Mucosa of gallbladder (tissue), 1 donor: ENCODE data around the gene DCP2. TPM values are rescaled to one million over a fixed set of nuclear protein-coding genes. Genes with fewer than 3 reads are reported as not detected.

Experiments
- DNase-seq: peaks from one replicate; pipeline ENCODE4 v3.0.0-alpha.2; 2020; ENCODE audit warnings: low spot score
- total RNA-seq: library from RNA; stranded (reverse); gene quantifications from one replicate; pipeline ENCODE4 v1.2.1, GENCODE V29; 2021
- donor health status: DM: no; HTN: no; CAD: no.

Gene DCP2
- total RNA-seq, 1 donor from 2014 or later, result 42.5 TPM

DNA sequence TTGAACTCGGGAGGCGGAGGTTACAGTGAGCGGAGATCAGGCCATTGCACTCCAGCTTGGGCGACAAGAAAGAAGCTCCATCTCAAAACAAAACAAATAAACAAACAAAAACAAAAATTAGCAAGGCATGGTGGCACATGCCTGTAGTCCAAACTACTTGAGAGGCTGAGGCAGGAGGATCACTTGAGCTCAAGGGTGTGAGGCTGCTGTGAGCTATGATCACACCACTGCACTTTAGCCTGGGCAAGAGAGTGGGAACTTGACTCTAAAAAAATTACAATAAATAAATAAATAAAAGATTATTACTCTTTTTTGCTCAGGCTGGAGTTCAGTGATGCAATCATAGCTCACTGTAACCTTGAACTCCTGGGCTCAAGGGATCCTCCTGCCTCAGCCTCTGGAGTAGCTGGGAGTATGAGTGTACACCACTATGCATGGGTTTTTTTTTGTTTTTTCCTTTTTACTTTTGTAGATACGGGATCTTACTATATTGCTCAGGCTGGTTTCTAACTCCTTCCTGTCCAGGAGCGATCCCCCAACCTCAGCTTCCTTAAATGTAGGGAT, 9.0 kb upstream of the DCP2 start:
- DNase-seq, result no peak

DNA sequence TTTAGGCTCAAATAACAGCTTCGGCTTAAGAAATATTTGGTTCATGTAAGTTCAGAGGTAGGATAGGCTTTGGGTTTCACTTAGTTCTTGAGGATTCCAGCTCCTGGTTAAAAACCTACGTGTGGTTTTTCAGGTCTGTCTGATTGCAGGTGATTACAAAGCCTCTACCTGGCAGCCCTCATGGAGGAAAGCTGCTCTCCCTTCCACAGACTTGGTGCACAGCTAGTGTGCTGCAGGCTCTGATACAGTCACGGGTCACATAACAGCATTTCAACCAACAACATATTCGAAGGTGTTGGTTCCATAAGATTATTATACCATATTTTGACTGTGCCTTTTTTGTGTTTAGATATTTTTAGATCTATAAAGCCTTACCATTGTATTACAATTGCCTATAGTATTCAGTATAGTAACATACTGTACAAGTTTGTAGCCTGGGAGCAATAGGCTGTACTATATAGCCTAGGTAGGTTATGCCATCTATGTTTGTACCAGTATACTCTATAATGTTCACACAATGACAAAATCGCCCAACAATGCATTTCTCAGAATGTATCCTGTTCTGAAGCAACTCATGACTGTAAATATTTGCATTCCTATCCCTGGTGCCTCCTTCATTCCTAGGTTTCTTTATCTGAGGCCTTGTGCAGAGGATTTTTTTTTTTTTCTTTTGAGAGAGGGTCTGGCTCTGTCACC, 8.0 kb upstream of the DCP2 start:
- DNase-seq, result no peak

DNA sequence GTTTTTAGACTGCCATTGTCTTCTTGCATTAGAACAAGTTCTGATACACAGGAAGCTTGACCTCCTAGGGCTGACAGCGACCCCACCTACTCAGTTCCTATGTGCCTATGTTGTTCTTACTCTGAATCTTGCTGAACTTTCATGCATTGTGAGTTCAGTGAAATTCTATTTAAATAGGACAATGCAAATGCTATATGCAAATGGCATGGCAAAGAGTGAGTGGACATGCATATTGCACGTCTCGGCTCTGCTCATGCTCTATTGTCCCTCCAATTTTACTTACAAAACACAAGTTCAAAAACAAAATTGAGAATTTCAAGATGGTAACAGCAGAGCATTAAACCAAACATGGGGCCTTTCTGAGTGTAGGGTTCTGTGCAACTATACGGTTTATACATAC, 5.3 kb upstream of the DCP2 start:
- no peak for DNase-seq

DNA sequence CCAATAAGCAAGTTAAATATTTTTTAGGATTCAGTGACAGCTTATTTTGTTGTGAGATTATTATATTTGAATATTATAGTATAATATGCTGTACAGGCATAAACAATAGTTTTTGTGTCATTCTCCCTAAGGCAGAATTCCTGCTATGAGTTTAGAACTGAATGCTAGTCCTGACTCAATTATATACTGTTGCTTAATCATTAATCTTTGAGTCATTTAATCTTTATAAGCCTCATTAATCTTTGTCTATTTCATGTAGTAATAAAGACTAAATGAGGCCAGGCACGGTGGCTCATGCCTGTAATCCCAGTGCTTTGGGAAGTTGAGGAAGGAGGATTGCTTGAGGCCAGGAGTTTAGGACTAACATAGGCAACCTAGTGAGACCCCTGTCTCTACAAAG, 3.6 kb upstream of the DCP2 start:
- DNase-seq, result no peak

DNA sequence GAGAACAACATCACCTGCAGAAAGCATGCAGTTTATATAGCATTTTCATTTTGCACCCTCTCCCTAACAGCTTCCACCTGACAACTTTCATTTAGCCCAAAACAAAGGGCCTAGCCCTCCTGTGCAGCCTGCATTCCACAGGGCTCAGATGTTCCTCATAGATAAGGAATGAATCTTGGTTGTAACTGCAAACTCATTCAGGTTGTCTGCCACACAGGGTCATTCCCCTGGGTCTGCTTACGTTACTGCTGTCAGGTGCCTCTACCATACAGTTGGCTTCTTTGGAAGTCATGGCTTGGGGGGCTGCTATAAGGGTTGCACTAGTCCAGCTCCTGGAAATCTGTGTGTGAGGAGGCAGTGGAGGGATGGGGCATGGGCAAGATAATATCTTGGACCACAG, 2.7 kb upstream of the DCP2 start:
- DNase-seq, result no peak

DNA sequence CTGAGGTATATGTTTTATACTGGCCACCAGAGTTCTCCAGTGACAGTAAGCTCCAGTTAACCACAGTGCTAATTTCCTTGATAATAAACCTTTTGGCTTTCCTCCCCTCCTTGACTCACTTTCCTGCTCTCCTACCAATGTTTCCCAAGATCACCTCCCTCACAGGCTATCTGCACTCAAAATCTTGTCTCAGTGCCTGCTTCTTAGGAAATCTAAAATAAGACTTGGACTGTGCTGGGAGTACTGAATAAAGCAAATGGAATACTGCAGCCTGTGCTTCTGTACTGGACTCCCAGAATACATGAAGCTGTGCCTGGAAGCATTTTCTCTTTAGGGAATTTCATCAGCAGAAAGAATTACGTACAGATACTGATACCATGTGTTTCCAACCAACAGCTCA, 1.7 kb upstream of the DCP2 start:
- DNase-seq, result no peak

DNA sequence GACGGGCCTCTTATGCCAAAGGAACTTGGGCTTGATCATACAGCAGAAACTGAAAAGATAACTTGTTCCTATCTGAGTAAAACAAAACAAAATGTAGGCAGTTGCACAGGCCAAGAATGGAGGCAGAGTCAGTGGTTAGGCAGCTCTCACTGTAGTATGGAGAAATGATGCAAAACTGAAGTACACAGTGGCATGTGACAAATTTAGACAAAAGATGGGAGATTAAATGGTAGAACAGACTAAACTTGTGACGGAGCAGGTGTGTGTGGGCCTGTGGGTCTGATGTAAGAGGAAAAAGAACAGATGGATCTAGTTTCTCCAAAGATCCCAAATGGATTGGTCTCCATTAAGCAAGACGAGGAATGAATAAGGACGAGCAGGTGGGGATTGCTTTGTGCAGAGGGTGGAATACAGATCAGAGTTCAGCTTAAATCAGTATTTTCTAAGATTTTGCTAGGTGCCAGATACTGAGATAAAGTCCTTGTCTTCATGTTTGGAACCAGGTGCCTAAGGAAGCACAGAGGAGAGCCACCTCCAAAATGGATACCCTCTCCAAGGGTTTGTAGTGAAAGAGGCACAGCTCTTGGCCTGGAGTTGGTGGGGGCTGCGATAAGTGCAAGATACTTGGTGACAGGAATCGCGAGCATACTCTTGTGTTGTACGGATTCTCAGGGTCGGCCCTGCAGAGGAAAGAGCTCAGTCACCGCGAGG, 722 bp upstream of the DCP2 start:
- DNase-seq, result no peak

DNA sequence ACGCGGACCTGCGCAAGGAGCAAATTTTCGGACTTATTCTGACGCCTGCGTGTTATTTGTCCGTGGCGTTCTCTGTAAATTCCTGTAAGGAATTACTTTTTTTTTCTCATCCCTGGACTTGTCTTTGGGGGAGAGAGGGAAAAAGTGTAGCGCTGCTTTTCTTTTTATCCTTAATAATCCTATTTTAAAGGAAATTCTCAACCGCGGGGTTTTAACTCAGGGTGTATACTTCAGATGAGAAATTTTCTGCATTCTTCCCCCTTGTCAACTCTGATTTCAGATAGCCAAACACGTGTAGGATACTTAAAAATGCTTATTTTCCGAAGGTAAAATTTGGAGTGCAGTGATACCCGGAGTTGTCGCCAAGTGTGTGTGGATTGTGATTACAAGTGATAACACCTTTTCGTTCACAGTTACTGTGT, 853 bp downstream of the DCP2 start:
- DNase-seq, result no peak

DNA sequence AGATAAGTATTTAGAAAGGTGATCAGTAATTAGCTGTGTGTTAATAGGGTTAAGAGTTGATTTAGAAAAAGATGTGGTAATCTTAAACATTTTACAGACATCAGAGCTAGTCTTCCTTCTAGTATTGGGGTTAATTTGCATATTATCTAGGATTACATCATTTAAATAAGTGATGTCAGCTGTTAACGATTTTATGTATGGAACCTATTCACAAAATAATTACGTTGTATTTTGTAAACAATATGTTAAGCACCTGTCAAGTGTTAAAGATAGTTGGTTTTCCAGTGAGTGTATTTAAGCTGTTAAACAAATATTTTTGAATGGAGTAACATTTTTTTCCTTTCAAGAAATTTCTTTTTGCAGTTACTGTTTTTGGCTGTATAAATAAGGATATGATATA, 2.2 kb downstream of the DCP2 start:
- DNase-seq, result no peak

DNA sequence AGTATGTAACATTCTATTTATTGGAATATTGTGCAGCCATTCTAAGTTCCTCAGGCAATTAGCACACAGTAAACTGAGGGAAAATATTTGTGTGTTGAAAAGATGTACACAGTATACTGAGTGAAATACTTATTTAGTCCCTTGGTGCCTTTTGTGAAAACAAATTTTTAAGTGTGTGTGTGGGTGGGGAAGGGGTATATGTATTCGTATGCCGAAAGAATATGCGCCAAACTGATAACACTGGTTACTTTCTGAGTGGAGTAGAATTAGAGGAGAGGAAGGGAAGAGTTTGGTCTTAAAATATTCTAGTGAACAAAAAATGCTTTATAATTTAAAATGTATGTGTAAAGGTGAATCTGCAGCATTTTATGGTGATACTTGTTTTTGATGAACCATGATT, 3.1 kb downstream of the DCP2 start:
- no peak for DNase-seq

DNA sequence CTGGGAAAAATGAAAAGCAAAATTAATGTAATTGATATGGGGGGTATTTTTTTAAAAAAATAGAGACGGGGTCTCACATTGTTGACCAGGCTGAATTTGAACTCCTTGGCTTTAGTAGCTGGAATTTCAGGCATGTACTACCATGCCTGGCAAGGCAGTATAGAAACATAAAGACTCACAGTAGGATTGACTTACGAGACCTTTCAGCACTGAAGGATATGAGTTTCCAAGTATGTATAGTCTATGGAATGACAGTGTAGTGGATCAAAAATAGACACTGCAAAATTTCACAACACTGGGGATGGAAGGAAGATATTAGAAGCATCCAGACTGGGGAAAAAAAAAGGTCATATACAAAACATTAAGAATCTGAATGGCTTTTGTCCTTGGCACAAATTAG, 6.8 kb downstream of the DCP2 start:
- no peak for DNase-seq

DNA sequence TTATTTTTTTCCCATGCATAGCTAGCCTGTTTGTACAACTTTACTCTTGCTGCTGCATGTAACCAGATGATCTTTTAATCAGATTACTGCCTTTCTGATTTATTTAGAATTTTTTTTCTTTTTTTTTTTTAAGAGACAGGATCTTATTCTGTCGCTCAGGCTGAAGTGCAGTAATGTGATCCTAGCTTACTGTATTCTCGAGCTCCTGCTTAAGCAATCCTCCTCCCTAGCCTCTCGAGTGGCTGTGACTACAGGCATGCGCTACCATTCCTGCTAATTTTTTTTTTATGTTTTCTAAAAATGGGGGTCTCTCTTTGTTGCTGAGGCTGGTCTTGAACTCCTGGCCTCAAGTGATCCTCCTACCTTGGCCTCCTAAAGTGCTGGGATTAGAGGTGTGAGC, 9.6 kb downstream of the DCP2 start:
- no peak for DNase-seq

DNA sequence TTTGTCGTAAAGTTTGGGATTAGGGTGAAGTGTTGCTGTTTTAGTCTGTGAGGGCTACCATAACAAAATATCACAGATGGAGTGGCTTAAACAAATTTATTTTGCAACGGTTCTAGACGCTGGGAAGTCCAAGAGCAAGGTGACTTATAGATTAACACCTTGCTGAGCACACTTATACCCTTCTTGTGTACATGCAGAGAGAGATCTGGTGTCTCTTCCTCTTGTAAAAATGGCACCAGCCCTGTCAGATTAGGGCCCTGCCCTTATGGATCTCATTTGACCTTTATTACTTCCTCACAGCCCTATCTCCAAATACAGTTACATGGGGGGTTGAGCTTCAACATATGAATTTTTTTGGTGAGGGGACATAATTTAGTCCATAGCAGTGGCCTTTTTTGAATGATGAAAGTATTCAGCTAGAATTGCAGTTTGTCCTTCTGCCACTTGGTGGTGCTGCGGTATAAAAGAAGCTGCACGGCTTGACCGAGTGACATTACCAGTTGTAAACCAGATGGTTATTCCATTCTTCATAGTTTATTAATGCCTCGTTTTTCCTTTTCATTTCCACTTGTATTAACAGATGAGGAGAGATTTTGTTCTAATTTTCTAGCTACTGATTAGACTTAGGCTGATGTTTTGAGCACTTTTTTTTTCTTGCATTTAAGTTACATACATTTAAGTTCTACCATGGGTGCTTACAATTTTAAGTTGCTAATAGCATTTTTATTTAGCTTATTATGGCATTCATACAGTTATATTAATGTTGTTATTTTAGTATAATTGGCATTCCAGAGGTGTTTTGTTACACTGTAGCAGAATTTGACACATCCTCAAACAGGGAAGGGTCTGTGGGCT, 19.4 kb downstream of the DCP2 start:
- peak; percentile 76 for DNase-seq

DNA sequence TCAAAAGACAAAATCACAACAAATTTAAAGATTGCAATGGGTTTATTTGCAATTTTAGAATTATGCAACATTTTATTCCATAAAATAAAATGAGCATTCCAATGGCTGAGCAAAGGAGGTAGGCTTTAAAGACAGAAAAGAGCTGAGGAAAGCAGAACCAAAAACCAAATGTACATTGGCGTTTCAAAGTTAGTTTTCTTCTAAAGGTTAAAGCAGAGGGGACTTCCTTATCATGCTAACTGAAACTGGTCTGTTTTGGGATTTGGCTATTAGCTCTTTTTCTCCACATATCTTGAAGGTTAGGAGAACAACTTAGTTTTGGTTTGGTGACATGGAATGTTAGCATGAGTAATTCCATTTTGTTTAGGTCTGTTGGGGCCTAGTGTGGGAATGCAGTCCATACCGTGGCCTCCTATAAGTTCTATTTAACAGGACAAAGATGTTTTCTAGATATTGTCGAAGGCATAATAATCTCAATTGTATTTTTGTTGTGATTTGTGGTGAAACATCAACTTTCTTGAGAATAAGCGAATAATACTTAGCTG, 20.3 kb downstream of the DCP2 start:
- no peak for DNase-seq

DNA sequence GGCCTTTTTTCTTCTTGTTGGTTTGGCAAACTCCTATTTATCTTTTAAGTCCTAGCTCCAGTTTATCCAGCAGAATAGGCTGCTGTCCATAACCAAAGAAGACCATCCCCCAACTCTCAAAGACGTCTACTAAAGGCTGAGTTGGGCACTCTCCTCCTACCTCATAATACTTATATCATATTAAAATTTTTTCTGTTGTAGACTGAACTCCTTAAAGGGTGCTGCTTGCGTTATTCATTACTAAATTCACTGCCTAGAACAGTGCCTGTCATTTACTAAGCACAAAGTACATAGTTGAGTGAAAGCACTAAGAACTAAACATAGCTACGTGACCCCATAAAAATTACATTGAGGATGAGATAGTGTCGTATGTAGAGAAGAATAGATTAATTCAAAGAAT, 21.7 kb downstream of the DCP2 start:
- no peak for DNase-seq

DNA sequence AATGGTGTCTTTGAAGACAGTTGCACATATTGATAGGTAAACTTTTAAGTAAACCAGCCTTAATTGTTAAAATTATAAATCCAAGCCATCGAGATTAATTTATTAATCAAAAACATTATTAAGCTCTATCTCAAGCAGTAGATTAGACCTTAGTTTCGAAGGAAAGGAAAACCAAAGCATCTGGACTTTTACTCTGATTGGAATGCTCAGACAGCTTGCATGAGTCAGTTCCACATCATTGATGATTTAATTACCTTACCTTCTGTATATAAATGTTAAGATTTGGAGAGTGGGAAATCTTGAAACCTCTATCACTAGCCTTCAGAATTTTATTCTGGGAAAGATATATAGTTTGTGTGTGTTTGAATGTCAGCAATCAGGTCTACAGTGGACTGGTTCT, 23.9 kb downstream of the DCP2 start:
- DNase-seq, result no peak

DNA sequence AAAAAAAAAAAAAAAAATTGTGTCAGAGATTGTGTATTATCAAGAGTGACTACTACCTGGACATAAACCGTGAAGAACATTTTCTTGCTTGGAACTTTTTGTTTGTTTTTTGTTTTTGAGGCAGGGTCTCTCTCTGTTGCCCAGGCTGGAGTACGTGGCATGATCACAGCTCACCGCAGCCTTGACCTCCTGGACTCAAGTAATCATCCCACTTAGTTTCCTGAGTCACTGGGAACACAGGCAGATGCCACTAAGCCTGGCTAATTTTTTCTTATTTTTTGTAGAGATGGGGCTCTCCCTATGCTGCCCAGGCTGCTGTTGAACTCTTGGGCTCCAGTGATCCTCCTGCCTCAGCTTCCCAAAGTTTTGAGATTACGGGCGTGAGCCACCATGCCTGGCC, 25.8 kb downstream of the DCP2 start:
- DNase-seq, result no peak

DNA sequence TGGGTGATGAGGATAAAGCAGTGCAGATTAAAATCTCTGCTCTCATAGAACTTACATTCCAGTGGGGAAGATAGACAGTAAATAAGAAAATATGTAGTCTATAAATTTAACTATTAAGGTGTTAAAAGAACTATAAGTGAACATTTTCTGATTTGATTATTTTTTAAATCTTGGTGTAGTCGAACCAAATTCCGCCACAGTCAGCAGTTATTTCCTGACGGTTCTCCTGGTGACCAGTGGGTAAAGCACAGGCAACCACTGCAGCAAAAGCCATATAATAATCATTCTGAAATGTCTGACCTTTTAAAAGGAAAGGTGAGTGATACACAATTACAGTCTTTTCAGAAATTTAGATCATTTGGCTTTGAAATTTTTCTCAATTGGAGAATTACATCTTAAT, 27.2 kb downstream of the DCP2 start:
- no peak for DNase-seq

DNA sequence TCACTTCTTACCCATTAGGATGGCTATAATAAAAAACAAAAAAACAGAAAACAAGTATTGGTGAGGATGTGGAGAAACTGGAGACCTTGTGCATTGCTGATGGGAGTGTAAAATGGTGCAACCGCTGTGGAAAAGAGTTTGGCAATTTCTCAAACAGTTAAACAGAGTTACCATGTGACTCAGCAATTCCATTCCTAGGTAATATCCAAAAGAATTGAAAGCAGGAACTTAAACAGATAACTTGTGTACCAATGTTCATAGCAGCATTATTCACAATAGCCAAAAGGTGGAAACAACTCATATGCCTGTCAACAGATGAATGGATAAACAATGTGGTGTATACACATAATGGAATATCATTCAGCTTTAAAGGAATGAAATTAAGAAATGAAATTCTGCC, 28.9 kb downstream of the DCP2 start:
- no peak for DNase-seq

DNA sequence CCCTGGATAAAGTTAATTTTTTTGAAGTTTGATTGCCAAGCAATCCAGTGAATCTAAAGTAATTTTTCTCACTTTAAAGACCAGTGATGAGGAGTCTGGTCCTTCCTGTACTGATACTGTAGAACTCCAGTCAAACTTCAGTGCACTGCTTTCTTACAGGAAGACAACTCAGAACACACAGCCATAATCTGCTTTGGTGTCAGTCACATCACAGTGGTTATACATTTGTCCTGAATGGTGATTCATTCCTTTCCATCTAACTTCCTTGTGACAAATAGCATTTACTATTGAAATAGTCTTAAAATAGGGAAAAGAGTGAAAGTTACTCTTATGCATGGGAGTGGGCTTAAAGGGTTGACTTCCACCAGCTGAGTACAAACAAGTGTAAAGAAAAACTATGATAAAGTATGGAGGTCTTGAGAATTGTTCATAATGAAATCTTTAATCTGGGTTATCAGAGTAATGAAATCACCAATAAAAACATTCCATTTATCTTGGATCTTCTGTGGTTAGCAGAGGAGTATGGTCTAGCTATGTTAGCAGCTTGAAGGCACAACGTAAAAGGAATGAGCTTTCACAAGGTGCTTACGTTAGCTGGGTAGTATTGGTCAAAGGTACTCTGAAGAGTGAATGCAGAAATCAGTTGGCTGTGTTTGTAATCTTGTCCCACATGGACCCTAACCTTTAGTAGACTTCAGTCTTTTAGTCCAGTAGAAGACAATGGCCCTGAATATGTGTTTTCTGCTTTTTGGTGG, 41.5 kb downstream of the DCP2 start:
- no peak for DNase-seq

DNA sequence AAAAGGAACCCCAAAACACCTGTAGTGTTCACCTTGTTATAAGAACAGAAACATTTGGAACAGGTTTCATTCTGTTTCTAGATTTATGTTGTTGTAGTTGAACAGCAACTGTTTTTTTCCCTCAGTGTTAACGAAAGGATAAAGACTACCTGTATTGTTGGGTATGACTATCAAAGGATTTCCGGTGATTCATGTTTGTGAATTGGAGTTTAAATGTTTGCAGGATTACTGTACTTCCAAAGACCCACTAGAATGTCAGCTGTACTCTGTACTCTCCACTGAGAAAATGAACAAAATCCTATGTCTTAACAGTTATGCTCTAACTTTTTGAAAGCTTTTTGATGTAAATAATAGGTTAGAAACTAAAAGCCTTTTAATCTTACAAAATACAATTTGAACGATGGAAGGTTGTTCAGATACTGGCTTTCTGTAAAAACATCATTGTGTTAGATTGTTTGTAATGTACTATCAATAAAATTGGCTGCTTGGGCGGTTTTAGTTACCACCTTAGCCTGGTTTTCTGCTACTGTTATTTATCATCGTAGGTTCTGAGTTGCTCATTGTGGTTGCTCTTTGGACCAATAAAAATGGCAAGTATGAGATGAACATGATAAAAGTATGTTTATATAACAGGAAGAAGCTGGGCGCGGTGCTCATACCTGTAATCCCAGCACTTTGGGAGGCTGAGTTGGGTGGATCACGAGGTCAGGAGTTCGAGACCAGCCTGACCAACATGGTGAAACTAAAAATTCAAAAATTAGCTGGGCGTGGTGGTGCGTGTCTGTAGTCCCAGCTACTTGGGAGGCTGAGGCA, 44.1 kb downstream of the DCP2 start:
- no peak for DNase-seq
